Measurements from ENCODE around the gene SYT9.

Gene SYT9, protein sequence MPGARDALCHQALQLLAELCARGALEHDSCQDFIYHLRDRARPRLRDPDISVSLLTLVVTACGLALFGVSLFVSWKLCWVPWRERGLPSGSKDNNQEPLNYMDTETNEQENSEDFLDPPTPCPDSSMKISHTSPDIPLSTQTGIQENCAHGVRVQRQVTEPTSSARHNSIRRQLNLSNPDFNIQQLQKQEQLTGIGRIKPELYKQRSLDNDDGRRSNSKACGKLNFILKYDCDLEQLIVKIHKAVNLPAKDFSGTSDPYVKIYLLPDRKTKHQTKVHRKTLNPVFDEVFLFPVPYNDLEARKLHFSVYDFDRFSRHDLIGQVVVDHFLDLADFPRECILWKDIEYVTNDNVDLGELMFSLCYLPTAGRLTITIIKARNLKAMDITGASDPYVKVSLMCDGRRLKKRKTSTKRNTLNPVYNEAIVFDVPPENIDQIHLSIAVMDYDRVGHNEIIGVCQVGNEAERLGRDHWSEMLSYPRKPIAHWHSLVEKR

DNA sequence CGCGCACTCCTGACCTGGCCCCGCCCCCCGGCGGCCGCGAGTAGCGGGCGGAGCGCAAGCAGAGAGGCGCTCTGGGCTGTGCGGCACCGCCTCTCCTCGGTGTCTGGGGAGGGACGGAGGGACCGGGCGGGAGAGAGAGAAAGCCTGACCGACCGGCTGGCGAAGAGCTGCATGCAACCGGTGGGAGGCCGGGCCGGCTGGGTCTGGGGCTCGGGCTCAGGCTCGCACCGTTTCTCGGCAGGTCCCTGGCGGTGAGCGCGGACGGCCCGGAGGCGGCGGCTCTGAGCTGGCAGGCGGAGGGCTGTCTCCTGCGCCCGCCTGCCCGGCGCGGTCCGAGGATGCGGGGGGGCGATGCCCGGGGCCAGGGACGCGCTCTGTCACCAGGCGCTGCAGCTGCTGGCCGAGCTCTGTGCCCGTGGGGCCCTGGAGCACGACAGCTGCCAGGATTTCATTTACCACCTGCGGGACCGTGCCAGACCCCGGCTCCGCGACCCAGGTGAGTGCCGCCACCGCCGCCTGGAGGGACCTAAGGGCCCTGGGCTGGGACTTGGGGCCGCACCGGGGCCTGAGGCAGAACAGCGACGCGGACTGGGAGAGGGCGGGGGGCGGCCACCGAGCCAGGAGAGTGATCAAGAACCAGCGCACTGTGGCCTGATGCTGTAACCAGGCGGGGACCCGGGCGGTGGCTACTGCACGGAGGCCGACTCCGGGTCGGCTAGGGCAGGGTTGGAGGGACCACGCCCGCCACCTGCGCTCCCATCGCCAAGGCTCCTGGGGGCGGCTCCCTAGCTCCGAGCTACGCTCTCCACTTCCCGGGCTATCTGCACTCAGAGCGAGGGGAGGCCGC lies at the start of gene SYT9:
Gene SYT9, plus strand, starts transcription at position 69 of the 847 bp plus-strand sequence. Its CDS starts 283 bp downstream, at position 352.
- DNase-seq, result no peak

DNA sequence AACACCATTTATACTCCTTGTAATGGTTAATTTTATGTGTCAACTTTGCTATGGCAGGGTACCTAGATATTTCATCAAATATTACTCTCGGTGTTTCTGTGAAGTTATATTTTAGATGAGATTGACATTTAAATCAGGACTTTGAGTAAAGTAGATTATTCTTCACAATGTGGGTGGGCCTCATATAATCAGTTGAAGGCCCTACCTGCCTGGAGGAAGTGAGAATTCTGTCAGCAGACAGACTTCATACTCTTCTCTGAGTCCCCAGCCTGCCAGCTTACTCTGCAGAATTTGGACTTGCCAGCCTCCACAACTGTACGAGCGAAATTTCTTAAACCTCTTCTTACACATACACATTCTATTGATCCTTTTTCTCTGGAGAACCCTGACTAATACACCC lies 49.3 kb upstream of the SYT9 start:
- no peak for DNase-seq

DNA sequence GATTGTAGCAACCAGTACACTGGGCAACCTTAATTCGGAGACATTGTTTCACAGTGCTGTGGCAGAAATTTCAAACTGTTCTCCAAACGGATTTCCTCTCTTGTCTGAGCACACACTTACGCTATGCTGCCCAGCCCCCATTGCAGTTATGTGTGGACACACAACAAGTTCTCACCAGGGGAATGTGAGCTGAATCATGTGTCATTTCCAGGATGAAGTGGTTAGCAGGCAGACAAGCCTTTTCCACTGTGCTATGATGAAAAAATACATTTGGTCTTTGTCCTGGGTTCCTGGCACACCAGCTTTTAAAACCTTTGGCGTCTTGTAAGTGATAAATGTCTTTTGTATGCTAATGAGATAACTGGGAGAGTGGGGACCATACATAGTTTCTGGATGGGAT lies 46.9 kb upstream of the SYT9 start:
- DNase-seq, result no peak

DNA sequence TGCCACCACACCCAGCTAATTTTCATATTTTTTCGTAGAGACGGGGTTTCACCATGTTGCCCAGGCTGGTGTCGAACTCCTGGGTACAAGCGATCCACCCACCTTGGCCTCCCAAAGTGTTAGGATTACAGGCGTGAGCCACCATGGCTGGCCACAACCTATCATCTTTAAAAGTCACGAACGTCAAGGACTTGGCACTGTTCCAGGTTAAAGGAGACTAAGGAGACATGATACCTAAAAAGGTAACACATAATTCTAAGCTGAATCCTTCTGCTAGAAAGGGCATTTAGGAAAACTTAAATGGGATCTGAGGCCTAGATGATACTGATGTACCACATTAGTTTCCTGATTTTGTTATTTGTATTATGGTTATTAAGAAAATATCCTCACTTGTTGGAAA lies 43.3 kb upstream of the SYT9 start:
- DNase-seq, result no peak

DNA sequence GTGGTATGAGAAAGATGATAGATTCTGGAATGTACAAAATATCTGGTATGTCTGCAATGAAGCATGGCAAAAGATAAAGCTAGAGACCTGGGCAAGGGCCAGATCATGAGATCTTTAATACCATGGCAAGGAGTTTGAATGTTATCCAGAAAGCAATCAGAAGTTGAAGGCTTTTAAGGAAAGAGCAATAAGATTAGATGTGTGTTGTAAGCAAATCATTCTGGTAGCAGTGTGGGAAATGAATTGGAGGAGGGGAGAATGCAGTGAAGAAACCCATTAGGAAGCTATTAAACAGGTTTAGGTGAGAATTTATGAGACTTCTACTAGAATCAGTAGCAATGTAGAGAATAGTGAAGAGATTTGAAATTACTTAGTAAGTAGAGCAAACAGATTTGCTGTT lies 32.2 kb upstream of the SYT9 start:
- DNase-seq, result no peak

DNA sequence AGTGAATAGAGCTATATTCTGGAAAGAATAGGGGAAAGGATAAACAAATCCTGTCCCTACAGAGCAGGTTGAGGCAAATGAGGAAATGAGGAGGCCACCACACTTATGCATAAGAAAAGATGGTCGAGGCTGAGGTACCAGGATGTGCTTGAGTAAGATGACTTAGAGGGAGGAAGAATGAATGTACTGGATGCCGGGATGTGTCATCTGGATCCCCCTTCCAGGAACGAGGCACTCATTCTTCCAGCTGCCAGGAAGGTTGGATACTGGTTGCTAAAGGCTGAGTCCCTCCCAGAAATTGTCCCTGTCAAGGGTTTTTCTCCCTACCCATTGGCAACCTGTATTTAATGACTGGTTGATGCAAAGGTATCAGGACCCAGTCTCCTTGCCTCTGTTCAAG lies 31.1 kb upstream of the SYT9 start:
- DNase-seq, result no peak

DNA sequence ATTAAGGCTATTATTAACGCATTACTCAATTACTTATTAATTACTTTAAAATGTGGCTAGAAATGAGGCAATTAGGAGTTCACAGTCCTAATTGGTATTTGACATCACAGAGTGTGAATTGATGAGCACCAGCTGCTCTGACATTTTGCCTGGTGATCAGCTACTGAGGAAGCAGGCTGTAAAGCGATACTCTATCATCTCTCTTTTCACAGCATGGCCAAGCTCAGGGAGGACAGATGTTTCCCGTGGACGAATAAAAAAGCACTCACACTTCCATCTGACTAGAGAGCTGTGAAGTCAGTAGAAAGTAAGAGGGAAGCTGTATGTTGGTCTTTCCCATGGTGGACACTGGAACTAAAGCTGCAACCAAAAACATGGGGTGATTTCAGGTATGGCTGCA lies 29.1 kb upstream of the SYT9 start:
- no peak for DNase-seq

DNA sequence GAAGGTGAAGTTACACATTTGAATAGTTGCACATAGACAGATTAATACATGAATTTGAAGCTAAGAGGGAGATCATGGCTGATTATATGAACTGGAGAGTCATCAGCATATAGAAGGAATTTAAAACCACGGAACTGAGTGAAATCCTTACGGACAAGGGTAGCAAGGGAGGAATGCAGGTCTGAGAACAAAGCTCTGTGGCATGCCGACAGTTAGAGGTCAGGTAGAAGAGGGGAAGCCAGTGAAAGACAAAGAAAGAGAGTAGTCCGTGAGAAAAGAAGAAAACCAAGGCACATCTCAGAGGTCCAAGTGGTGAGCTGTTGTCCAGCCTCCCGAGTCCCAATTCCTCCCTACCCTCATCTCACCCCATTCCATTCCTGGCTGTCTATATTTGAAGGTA lies 11.8 kb upstream of the SYT9 start:
- DNase-seq, result no peak

DNA sequence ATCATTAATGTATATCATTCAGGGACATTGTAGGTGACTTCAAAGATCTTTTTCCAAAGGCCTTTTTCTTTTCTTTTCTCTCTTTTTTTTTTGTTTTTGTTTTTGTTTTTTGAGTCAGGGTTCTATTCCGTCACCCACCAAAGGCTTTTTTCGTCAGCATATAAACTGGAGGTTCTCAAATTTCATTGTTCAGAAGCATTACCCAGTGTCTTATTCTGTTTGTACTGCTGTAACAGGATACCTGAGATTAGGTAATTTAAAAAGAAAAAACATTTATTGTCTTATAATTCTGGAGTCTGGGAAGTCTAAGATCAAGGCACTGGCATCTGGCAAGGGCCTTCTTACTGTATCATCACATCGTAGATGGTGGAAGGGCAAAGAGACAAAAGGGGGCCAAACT lies 6.4 kb upstream of the SYT9 start:
- DNase-seq, result no peak

DNA sequence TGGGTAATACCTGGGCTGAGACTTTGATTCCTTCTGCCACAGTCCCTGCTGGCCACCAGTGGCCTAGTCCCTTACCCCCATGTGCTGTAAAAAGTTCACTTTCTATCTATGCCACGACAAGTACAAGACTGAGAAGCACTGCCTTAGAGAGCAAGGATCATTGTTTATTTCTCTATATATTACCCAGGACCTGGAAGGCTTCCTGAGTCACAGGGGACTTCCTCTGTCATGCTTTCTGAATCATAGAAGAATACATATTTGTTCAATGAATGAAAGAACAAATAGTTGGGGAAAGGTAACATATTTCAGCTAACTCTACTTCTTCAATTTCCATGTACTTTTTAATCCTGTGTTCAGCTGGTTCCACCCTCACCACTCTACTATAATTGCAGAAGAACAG lies 5.5 kb upstream of the SYT9 start:
- no peak for DNase-seq

DNA sequence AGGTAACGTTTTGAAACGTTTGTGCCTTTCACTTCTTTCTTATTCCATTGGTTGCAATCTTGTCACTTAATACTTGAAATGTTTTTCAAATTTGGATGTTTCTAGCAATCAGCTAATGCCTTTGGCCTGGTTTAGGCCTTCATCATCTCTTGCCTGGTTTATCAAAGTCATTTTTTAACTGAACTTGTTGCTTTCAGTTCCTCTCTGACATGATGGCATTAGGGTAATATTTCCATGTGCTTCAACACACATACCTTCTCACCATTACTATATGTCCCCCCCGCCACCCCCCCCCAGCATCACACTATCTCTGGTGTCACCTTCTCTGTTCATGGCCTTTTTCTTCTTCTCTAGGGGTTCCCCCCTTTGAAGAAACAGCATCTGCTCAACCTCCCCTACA lies 1.5 kb upstream of the SYT9 start:
- DNase-seq, result no peak

DNA sequence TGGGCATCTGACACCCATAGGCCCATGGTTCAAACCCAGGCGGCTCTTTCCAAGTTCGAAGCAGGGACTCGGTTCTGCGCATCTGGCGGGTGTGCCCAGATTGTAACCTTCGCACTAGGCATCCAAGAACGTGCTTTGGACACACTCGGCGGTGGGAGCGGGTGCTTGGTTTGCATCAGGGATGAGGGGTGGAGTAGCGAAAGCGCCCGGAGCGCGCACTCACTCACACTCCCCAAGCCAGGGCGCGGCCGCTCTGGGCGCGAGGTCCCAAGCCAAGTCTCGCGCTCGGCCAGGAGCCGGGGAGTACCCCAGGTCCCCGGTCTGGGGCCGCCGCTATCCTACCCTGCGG lies 243 bp upstream of the SYT9 start:
- no peak for DNase-seq

DNA sequence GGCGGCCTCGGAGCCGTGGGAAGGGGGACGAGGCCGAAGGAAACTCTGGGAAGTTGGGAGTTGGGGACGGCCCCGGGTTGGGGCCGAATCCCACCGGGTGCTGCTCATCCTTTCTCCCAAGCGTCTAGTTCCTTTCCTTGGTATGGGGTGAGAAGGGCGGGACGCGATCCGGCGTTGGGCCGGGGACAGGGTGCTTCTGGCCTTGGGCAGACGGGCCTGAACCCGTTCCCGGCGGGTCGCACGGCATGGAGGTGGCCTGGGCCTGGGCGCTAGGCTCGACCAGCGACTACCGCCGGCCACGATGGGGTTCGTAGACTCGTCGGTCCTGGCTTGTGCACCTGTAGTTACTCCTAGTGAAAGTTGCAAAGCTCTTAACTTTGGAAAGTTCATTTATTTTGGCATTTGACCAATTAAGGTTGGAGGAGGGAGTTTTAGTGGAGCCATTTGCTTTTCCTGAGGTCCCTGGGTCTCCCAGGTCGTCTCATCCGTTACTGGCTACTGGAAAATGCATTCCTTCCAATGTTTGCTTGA lies 1.0 kb downstream of the SYT9 start:
- no peak for DNase-seq

DNA sequence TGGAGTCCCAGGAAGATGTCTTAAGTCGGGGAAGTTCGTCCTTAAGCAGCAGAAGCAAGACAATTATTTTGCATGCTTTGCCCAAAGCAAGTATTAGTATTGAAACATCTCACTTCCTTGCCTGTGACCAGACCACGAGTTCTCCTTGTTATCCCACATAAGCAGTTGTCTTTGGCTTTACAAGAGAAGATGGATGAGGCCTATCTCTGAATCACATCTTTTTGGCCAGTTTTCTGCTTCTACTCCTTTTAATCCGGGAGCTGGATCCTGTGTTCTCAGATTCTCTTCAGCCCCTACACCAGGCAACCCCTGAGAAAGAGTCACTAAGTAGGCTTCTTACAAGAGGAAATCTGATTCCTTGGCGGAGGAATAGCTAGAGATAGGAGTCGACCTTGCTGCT lies 2.1 kb downstream of the SYT9 start:
- no peak for DNase-seq

DNA sequence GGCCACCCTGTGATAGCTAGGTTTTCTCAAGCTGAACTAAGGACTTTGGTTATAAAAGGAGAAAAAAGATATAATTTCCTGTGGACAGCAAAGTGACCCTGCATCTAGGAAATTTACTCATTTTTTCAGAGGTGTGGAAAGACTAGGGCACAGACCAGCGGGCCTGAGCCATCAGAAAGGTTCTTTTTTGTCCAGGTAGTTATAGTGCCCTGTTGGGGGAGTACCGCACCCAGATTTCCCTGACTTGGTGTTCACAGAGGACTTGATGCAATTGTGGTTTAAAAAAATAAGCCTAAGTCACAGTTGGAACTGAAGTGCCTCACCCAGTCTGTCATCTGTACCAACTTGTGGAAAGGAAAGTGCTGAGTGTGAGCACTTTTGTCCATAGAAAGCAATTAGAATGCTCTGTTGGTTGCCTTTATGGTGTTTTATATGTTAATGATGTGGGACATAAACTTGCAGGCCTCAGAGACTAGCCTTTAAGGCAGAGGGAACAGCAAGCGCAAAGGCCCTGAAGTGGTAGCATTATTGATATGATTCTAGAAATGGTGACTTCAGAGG lies 3.1 kb downstream of the SYT9 start:
- DNase-seq, result no peak

DNA sequence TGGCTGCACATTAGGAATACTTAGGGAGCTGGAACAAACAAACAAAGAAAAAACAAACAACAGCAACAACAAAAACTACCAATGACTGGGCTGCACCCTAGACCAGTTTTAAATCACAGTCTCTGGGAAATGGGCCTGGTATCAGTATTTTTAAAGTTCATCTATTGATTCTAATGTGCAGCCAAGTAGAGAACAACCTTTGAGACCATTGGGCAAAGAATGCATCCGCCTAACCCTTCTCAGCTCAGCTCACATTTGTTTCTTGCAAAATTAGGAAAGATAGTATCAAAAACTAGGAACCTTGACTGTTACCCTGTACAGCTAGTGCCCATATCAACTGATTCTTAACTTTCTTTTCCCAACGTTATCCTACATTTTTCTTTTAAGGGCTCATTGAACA lies 5.2 kb downstream of the SYT9 start:
- DNase-seq, result no peak

DNA sequence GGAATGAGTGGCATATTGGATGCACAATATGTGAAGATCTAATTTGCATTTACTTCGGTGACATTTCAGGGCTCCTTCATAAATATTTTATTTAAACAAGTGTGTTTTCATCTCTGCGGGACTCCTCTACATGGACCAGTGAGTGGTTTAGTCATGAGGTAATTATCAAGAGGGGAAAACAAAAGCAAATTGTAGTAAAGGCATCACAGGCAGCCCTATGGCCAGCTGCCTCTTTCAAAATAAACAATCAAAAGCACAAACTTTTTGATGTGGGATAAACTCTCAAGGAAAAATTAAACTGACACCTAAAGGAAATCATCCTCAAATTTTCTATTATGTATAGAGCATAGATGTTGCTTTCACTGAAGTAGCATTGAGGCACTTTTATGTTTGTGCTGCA lies 6.0 kb downstream of the SYT9 start:
- DNase-seq, result no peak

DNA sequence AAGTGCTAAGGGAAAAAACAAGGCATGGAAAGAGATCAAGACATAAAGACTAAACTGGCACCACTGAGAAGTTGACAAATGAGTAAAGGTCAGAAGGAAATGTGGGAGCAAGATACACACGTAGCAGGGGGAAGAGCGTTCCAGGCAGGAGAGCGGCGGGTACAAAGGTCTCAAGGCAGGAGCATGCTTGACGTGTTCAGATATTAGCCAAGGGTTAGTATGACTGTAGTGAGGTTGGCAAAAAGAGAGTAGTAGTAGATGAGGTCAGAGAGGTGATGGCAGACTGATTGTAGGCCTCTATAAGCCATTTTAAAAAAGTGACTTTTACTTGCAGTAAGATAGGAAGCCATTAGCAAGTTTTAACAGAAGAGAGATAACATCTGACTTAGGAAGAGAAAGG lies 9.9 kb downstream of the SYT9 start:
- no peak for DNase-seq

DNA sequence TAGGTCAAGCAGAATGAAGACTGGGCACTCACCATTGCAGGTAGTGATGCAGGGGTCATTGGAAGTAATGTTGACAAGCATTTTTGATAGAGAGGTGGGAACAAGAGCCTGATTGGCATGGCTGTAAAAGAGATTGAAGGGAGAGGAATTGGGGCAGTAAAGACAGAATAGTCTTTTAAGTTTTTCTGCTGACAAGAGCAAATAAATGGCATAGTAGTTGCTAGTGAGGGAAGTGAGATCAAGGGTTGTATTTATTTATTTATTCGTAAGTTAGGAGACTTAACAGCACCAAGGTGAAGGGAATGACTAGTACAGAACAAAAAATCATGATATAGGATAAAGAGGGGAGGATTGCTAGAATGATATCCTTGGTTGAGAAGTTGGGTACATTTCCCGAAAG lies 11.0 kb downstream of the SYT9 start:
- no peak for DNase-seq

DNA sequence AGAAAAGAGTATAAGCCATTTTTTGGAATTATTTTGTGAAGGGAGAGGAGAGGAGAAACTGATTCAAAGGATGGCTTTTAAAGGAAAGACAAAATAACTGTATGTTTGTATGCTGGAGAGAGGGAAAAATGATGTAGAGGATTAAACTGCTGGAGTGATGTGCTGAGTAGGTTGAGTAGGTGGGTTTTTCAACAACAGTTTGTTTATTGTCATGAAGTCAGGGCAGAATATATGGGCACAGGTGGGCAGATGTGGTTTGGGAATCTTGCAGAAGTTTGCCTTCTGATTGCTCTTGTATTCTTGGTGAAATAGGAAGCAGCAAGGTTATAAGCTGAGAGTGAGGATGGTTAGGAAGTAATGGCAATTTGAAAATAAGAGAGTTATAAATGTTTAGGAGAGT lies 12.1 kb downstream of the SYT9 start:
- no peak for DNase-seq

DNA sequence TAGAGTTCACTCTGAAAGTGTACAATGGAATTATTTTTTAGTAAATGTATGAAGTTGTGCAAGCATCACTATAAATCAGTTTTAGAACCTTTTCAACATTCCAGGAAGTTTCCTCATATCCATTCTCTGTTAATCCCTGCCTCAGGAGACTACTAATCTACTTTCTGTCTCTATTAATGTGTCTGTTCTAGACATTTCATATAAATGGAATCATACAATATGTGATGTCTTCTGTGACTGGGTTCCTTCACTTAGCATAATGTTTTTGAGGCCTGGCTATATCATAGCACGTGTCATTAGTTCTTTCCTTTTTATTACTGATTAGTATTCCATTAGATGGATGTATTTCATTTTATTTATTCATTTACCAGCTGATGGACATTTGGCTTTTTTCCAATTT lies 17.1 kb downstream of the SYT9 start:
- DNase-seq, result no peak

DNA sequence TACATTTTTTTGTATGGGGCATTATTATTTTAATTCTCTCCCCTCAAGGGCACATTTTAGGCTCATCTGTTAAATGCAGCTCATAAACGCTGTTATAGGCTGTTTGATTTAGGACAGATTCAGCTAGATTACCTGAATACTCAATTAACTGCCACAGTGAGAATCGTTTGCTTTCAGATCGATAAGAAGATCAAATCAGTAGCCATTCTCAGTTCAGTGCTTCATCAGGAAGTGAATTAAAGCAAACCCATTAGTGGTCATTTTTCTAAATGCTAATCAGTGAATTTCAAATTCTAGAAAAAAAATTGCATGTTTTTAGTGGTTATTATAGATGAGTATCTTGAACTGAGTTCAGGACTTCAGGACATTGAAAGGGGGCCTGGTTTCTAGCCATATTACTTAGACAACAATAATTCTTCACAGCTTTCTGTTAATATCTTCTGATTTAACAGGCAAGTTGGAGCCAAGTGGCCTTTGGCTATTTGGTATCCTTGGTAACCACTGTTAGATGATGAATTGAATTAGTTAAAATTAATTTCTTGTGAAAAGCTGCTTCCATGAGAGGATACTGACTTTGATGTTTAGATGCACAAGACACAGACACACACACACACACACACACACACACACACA lies 18.6 kb downstream of the SYT9 start:
- no peak for DNase-seq

DNA sequence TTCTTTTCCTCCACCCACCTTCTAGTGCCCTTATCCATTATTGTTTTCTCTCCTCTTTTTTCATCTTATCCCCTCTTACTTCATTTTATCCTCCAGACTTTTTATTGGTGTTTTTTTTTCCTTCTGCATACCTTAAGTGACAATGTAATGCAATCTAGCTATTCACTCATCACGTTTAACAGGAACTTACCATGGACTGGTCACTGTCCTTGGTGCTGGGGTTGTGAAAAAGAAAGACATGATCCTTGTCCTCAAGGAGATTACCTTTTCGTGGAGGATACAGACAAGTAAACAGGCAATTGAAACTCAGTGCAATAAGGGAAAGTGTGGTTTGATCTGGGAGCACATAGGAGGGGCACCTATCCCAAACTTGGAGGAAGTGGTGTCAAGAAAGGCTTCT lies 20.7 kb downstream of the SYT9 start:
- DNase-seq, result no peak

All from GF-D8 (cell line).